Activated naive CD4-positive, alpha-beta T cell treated with anti-CD3 and anti-CD28 coated beads, Interleukin-2, amount 50 U/mL, for 72 hours (primary cell): ENCODE measurements around the gene PYROXD2. TPM values are rescaled to one million over a fixed set of nuclear protein-coding genes. Genes with fewer than 3 reads are reported as not detected.

Experiments used
- ATAC-seq, 2 donors: fragments of 150-1000 bp; cut with Tn5 transposase; 2 replicates each; pipeline ENCODE4 v1.10.0; 2021; ENCODE audit warnings: mild to moderate bottlenecking in 2 of 2, moderate library complexity in 2 of 2
- DNase-seq, 2 donors: peaks; one replicate each; pipeline ENCODE4 v3.0.0; 2021 to 2022; ENCODE audit warnings: low spot score in 2 of 2
- H3K27ac Mint-ChIP-seq, 2 donors: one replicate each; pipeline ENCODE4 v1.8.0; 2022; ENCODE audit warnings: mild to moderate bottlenecking in 2 of 2, mixed read lengths in 2 of 2
- H3K36me3 Mint-ChIP-seq, 2 donors: one replicate each; pipeline ENCODE4 v1.8.0; 2022; ENCODE audit warnings: mixed read lengths in 2 of 2
- H3K9me3 Mint-ChIP-seq, 2 donors: one replicate each; pipeline ENCODE4 v1.8.0; 2022; ENCODE audit warnings: mixed read lengths in 2 of 2
- total RNA-seq, 2 donors: library from RNA; stranded (reverse); gene quantifications; one replicate each; pipeline ENCODE4 v1.2.3, GENCODE V29; 2022

PYROXD2 gene
- total RNA-seq, 2 donors from 2014 or later = 2.3 to 7.0 TPM

DNA sequence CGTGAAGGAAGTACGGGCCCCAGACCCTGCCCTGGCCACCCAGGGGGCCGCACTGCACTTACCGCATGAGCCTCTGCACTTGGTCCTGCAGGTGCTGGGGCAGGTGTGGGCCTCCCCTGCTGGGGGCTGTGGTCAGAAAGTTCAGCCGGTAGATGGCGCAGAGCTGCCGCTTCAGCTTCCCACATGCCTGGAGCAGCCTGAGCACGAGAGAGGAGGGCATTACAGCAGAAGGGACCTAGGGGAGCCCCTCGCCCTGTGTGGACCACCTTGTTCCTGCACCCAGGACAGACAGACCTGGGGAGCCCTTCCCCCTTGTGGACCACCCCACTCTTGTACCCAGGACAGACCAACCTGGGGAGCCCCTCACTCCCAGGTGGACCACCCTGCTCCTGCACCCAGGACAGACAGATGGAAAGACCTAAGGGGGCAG is 8.7 kb upstream of the PYROXD2 start:
- ATAC-seq (no peak), DNase-seq (peak in 1 of 2 donors; percentile 31)
- H3K36me3 Mint-ChIP-seq = no peaks in the 10 kb centered on the region
- no peak overlapping the region for H3K27ac Mint-ChIP-seq
- H3K9me3 Mint-ChIP-seq = no peaks in the 10 kb centered on the region

DNA sequence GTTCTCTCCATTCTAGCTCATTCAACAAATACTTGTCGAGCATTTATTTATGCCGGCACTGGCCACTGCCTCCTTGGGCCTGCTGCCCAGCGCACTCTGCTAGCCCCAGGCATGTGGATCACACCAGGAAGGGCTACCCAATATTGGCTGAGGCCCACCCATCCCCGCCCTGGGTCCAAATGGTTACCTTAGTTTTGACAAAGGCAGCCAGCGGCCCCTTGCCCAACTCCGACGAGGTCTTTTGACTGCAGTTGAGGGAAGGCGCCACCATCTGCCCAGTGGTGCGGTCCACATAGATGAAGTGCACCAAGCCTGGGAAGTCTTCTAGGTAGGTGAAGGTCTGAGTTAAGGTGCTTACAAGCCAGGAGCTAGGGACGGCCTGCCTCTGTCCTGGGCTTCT is 7.2 kb upstream of the PYROXD2 start:
- Mint-ChIP-seq H3K36me3 (no peaks in the 10 kb centered on the region), H3K27ac (no peak overlapping the region), H3K9me3 (no peaks in the 10 kb centered on the region)
- no peak for ATAC-seq
- DNase-seq = peak in 1 of 2 donors; percentile 14

GRCh38 chr10:98420786-98421185 is 5.8 kb upstream of the PYROXD2 start:
- no peaks in the 10 kb centered on the region for H3K9me3 Mint-ChIP-seq
- H3K36me3 Mint-ChIP-seq = no peaks in the 10 kb centered on the region
- DNase-seq (peak in 1 of 2 donors; percentile 48), ATAC-seq (no peak)
- no peak overlapping the region for H3K27ac Mint-ChIP-seq

DNA sequence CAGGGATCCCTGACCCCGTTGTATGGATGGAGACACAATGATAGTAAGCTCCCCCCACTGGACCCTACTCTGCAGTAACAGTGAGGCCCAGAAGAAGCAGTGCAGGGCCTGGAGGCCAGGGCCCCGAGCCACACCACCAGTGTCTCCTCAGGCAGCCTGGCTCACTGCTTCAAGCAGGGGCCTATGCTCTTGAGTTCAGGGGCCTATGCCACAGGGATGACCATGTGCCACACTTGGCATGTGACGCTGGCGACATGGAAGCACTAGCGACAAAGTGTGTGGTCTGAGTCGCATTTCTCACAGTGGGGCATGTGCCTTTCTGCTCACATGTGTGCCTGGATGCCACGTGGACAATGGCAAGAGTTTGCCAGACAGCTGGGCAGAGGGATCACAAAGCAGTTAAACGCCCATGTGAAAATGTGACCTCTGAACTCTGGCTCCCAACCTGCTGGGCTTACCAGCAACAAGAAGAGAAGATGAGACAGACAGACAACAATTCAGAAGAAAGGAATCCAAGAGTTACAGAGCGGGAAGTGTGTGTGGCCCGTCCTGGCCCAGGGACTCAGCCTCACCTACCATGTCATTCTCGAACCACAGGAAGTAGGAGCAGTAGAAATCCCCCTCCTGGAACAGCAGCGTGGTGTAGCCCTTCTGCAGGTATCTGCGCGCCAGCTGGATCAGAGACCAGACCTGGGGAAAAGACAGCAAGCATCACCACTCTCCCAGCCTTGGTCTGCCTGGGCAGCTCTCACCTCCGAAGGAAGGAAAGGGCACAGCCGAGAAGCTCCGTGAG is 4.7 kb upstream of the PYROXD2 start:
- H3K27ac Mint-ChIP-seq = peak overlapping the region in 1 of 2 donors; percentile 52
- ATAC-seq (no peak), DNase-seq (no peak)
- H3K9me3 Mint-ChIP-seq = no peaks in the 10 kb centered on the region
- H3K36me3 Mint-ChIP-seq = no peaks in the 10 kb centered on the region

DNA sequence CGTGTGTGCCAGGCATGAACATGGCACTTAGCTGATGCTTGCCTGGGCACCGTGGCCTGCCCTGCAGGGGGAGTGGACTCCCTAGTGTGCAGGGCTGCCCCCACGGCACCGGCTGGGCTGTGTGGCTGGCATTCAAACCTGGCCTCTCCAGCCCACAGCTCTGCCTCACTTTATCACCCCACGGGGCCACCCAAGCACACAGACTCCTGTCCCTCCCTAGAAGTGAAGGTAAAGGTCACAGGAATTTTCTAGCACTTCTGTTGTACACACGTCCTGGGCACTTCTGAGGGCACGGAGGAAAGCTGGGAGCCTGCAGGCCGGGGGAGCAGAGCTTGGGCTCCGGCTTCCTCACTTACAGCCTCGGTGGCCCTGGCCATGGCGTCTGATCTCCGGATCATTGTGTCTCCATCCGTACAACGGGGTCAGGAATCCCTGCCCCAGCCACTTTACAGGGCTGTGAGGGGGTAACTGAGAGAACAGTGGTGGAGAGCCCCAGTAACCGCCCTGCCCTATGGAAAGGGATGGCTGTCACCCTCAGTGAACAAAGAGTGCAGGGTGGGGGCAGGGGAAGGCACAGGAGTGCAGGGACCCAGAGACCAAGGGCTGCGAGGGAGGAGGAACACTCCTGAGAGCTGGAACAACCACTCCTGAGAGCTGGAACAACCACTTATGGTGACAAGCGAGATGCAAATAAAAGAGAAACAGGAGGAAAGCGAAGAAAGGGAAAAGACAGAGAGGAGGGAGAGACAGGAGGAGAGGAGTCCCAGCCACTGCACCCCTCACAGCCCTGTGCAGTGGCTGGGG is 3.9 kb upstream of the PYROXD2 start:
- peak overlapping the region; percentile 21 to 81 for H3K27ac Mint-ChIP-seq
- H3K36me3 Mint-ChIP-seq = no peaks in the 10 kb centered on the region
- no peak for DNase-seq

GRCh38 chr10:98417973-98418664 is 3.1 kb upstream of the PYROXD2 start:
- no peak for DNase-seq
- H3K27ac Mint-ChIP-seq = peak overlapping the region in 1 of 2 donors; percentile 21
- ATAC-seq = no peak
- no peaks in the 10 kb centered on the region for H3K36me3 Mint-ChIP-seq
- H3K9me3 Mint-ChIP-seq = no peaks in the 10 kb centered on the region

More for the DNA sequence above, 3.9 kb upstream of the PYROXD2 start:
- H3K9me3 Mint-ChIP-seq = no peaks in the 10 kb centered on the region
- no peak for ATAC-seq

- Mint-ChIP-seq H3K36me3 (no peaks in the 10 kb centered on the region), H3K27ac (no peak overlapping the region), H3K9me3 (no peaks in the 10 kb centered on the region)
- DNase-seq (no peak), ATAC-seq (no peak)
Observed at GRCh38 chr10:98417481-98417959, 2.5 kb upstream of the PYROXD2 start.

DNA sequence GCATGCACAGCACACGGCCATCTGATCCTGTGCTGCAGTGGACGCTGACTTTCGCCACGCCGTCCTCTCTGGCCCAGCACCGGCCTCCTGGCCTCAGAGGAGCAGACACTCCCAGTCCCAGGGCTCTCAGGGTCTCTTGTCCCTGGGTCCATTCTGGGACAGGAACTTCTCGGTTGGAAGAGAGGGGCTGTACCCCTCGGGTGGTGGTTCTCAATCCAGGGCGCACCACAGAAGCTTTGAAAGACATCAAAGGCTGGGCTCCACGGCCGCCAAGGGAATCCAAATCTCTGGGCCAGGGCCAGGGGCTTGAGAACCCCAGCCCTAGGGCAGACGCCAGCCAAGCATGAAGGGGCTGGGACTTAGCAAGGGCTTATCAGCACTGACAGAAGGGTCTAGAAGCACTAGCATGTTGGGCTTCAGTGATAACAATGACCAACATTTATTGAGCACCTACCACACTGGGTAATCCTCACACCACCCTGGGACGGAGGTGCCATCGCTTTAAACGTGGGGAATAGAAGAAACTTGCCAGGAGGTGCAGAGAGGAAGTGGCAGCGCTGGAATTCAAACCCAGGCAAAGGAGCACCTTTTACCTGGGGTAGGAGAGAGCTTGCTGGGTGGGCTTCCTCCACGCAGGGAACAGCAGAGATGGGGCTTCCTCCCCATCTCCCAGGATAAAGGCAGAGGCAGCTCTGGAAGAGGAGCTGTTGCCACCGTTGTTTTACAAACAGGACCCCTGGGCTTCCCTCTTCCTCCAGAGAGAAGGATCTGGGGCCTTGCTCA is 1.8 kb upstream of the PYROXD2 start:
- Mint-ChIP-seq H3K36me3 (no peaks in the 10 kb centered on the region), H3K27ac (peak overlapping the region in 1 of 2 donors; percentile 82), H3K9me3 (no peaks in the 10 kb centered on the region)
- ATAC-seq = no peak
- DNase-seq = no peak

- ATAC-seq (no peak), DNase-seq (no peak)
- H3K36me3 Mint-ChIP-seq = no peaks in the 10 kb centered on the region
- H3K27ac Mint-ChIP-seq = no peak overlapping the region
- H3K9me3 Mint-ChIP-seq = no peaks in the 10 kb centered on the region
Observed at GRCh38 chr10:98415731-98416119, 743 bp upstream of the PYROXD2 start.

- Mint-ChIP-seq H3K36me3 (no peaks in the 10 kb centered on the region), H3K9me3 (no peaks in the 10 kb centered on the region), H3K27ac (peak overlapping the region; percentile 22 to 84)
- DNase-seq = no peak
- ATAC-seq = peak; percentile 8 to 58
Observed at GRCh38 chr10:98414578-98414931, 427 bp downstream of the PYROXD2 start.

DNA sequence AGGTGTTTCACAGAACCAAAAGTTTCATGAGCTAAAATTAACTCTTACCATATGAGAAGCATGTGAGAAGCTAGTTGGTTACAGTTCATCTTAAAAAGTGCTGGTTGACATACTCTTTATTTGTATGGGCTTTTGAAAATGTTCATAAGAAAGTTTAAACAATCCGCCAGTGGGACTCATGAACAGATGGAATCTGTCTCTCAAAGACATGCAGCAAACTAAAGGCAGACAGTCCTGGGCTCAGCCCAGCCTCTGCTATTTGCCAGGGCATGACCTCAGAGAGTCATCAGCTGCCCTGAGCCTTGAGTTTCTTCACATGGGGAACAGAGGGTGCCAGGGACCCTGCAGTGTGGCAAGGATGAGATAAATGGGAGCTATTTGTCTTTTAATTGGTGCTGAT is 3.2 kb downstream of the PYROXD2 start:
- ATAC-seq (no peak), DNase-seq (no peak)
- H3K36me3 Mint-ChIP-seq = no peaks in the 10 kb centered on the region
- H3K27ac Mint-ChIP-seq = peak overlapping the region in 1 of 2 donors; percentile 41
- no peaks in the 10 kb centered on the region for H3K9me3 Mint-ChIP-seq

GRCh38 chr10:98411166-98411565 is 3.8 kb downstream of the PYROXD2 start:
- Mint-ChIP-seq H3K9me3 (no peaks in the 10 kb centered on the region), H3K27ac (peak overlapping the region; percentile 41 to 55), H3K36me3 (no peaks in the 10 kb centered on the region)
- ATAC-seq (no peak), DNase-seq (no peak)

DNA sequence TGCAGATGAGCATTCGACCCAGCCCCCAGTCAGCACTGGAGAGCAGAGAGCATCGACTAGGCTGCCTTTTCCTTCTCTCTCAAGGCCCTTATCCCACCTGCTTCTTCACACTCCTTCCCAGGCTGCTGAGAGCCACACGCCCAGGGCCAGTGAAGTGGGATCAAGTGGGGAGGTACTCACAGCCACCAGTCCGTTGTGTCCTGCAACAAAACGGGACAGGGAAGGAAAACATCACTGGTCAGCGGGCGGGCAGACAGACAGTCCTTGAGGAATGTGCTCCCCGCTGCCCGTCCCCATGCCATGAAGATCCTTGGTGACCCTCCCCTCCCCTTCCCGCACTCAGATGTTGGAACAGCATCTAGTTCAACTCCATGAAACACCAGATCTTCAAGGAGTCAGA is 4.2 kb downstream of the PYROXD2 start:
- ATAC-seq (no peak), DNase-seq (no peak)
- Mint-ChIP-seq H3K9me3 (no peaks in the 10 kb centered on the region), H3K27ac (peak overlapping the region in 1 of 2 donors; percentile 41), H3K36me3 (no peaks in the 10 kb centered on the region)

- H3K36me3 Mint-ChIP-seq = no peaks in the 10 kb centered on the region
- H3K9me3 Mint-ChIP-seq = no peaks in the 10 kb centered on the region
- no peak for ATAC-seq
- peak overlapping the region in 1 of 2 donors; percentile 41 for H3K27ac Mint-ChIP-seq
- DNase-seq = no peak
Observed at GRCh38 chr10:98410135-98410743, 4.7 kb downstream of the PYROXD2 start.

GRCh38 chr10:98408799-98409198 is 6.2 kb downstream of the PYROXD2 start:
- H3K9me3 Mint-ChIP-seq = no peaks in the 10 kb centered on the region
- H3K36me3 Mint-ChIP-seq = peaks cover 1% of the 10 kb centered on the region in 2 donors
- no peak overlapping the region for H3K27ac Mint-ChIP-seq
- ATAC-seq (no peak), DNase-seq (no peak)

GRCh38 chr10:98407744-98408241 is 7.2 kb downstream of the PYROXD2 start:
- DNase-seq (no peak), ATAC-seq (no peak)
- Mint-ChIP-seq H3K9me3 (no peaks in the 10 kb centered on the region), H3K27ac (no peak overlapping the region), H3K36me3 (peaks cover 8% of the 10 kb centered on the region in 2 donors)
